K562 (cell line): ENCODE data around the gene MADD. TPM values are rescaled to one million over a fixed set of nuclear protein-coding genes. Genes with fewer than 3 reads are reported as not detected.

Experiments
- CAMTA2 ChIP-seq: fragments of 250-450 bp; sonication (Bioruptor Pico); conservative IDR thresholded peaks from 2 replicates; pipeline ENCODE4 v1.5.1; 2022
- CBFA2T2 ChIP-seq: fragments of 450-650 bp; conservative IDR thresholded peaks from 2 replicates; pipeline ENCODE4 v1.6.1; 2017; ENCODE audit warnings: mild to moderate bottlenecking
- CHD4 ChIP-seq: fragments of 200-600 bp; sonication (generic); IDR thresholded peaks from 3 replicates; pipeline ENCODE4 v1.6.1; 2012; ENCODE audit warnings: low read depth, mild to moderate bottlenecking, mixed read lengths, low read length, inconsistent platforms; ENCODE audit not compliant: insufficient read depth, insufficient replicate concordance, poor library complexity, severe bottlenecking
- E2F4 ChIP-seq: sonication (generic); formaldehyde crosslinking; IDR thresholded peaks from 2 replicates; pipeline ENCODE4 v1.8.0; 2022; ENCODE audit warnings: mild to moderate bottlenecking, low read depth, missing genetic modification reagents
- FUS ChIP-seq: fragments of 200-400 bp; formaldehyde crosslinking; optimal IDR thresholded peaks from 2 replicates; pipeline ENCODE3; 2017; ENCODE audit warnings: low read depth, low read length
- MCM3 ChIP-seq: fragments of 450-650 bp; IDR thresholded peaks from 2 replicates; pipeline ENCODE4 v1.6.1; 2016
- MLX ChIP-seq, 2 experiments: fragments of 450-650 bp in 1 of 2; sonication (generic) in 1 of 2; formaldehyde crosslinking; conservative IDR thresholded peaks; 2 replicates each; pipeline versions ENCODE4 v1.4.0 to v1.8.1; 2020 to 2022; ENCODE audit warnings: mild to moderate bottlenecking in 1 of 2, missing genetic modification reagents in 1 of 2
- POLR2A ChIP-seq: fragments of 450-650 bp; conservative IDR thresholded peaks from 2 replicates; pipeline ENCODE4 v1.6.1; 2016
- PYGO2 ChIP-seq: fragments of 450-650 bp; IDR thresholded peaks from 2 replicates; pipeline ENCODE4 v1.6.1; 2016; ENCODE audit warnings: mild to moderate bottlenecking, missing genetic modification characterization, moderate library complexity, missing compliant biosample characterization
- RAD21 ChIP-seq, 2 experiments: fragments of 250-450 bp in 1 of 2; fragments of 450-650 bp in 1 of 2; sonication (Bioruptor Pico) in 1 of 2; formaldehyde crosslinking in 1 of 2; IDR thresholded peaks in 1 of 2; conservative IDR thresholded peaks in 1 of 2; 2 replicates each; pipeline versions ENCODE4 v1.4.0 to v1.8.0; 2020 to 2022; ENCODE audit warnings: mild to moderate bottlenecking in 2 of 2, moderate library complexity in 1 of 2
- RFX7 ChIP-seq: fragments of 250-450 bp; sonication (Bioruptor Pico); IDR thresholded peaks from 2 replicates; pipeline ENCODE4 v1.5.1; 2021; ENCODE audit warnings: mild to moderate bottlenecking
- SFPQ ChIP-seq: fragments of 200-400 bp; formaldehyde crosslinking; IDR thresholded peaks from 2 replicates; pipeline ENCODE4 v1.6.1; 2017; ENCODE audit warnings: mild to moderate bottlenecking, low read depth, low read length, moderate library complexity
- TRIM28 ChIP-seq: fragments of 450-650 bp; IDR thresholded peaks from 2 replicates; pipeline ENCODE4 v1.6.1; 2017
- U2AF2 ChIP-seq: fragments of 200-400 bp; formaldehyde crosslinking; optimal IDR thresholded peaks from 2 replicates; pipeline ENCODE3; 2017; ENCODE audit warnings: low read depth, mild to moderate bottlenecking, low read length
- ZNF175 ChIP-seq: fragments of 200-800 bp; sonication (Bioruptor generic); IDR thresholded peaks from 2 replicates; pipeline ENCODE4 v1.6.1; 2016; ENCODE audit warnings: low read depth, mild to moderate bottlenecking, missing genetic modification characterization, missing compliant biosample characterization
- ZNF79 ChIP-seq: fragments of 250-450 bp; sonication (Bioruptor Pico); IDR thresholded peaks from 2 replicates; pipeline ENCODE4 v1.4.0; 2020; ENCODE audit warnings: low read depth, mild to moderate bottlenecking, moderate library complexity
- polyA plus RNA-seq, 8 experiments: library from polyadenylated mRNA; depleted of rRNA in 4 of 8; stranded (reverse) in 5 of 8; unstranded in 3 of 8; fragments of >200 nt; fragmentation: Nextera tagmentation in 2 of 8; fragmentation: Illumina TruSeq in 1 of 8; extraction: Ambion mirVana in 2 of 8; extraction: Trizol in 1 of 8; gene quantifications; 2 replicates each; pipeline versions ENCODE4 v1.2.1 to v1.2.3, GENCODE V29; 2011 to 2014; ENCODE audit warnings: inconsistent platforms in 1 of 8, missing spikeins in 1 of 8
- total RNA-seq, 7 experiments: library from RNA; depleted of rRNA in 6 of 7; stranded (reverse); fragments of >200 nt in 6 of 7; fragmentation: Illumina TruSeq in 2 of 7; extraction: Trizol in 2 of 7; gene quantifications; 2 replicates each; pipeline versions ENCODE4 v1.2.1 to v1.2.3, GENCODE V29; 2011 to 2021; ENCODE audit warnings: low replicate concordance in 1 of 7
- TF ChIP-seq, protein P1 (sequence below): fragments of 250-450 bp; sonication (Bioruptor Pico); IDR thresholded peaks from 2 replicates; pipeline ENCODE4 v1.9.0; 2021; ENCODE audit warnings: mild to moderate bottlenecking
- TF ChIP-seq, protein P2 (sequence below): fragments of 450-650 bp; formaldehyde crosslinking; IDR thresholded peaks from 2 replicates; pipeline ENCODE4 v1.4.0; 2020; ENCODE audit warnings: mild to moderate bottlenecking

The MADD gene
- total and polyA plus RNA-seq, 9 of the 15 experiments (the other 6 are each of a cell fraction or from before 2014, with no cell fraction given): 0.68 to 57.6 (median 33.6) TPM

- TF ChIP-seq SFPQ (no peak), MLX (CRISPR knock-in tag; conservative IDR thresholded peaks at IDR 0.05) (no peak), RAD21 (CRISPR knock-in tag; conservative IDR thresholded peaks at IDR 0.05 in 1 of 2, IDR thresholded peaks at IDR 0.05 in 1 of 2) (peak in 1 of 2 experiments; percentile 31; a peak in 1 of 4 replicates), POLR2A (peak; percentile 82), MCM3 (no peak), PYGO2 (no peak), CBFA2T2 (no peak), RFX7 (CRISPR knock-in tag) (no peak), ZNF175 (CRISPR knock-in tag) (peak; percentile 87; the same call in 1 of the 2 replicates), TRIM28 (peak; percentile 73; the same call in 1 of the 2 replicates), FUS (no peak), CAMTA2 (CRISPR knock-in tag) (no peak), E2F4 (CRISPR knock-in tag) (0 out of 2 replicates have a peak, but pooled peaks have one; percentile 35), U2AF2 (no peak), ZNF79 (no peak), CHD4 (no peak)
- TF ChIP-seq, protein P1, sequence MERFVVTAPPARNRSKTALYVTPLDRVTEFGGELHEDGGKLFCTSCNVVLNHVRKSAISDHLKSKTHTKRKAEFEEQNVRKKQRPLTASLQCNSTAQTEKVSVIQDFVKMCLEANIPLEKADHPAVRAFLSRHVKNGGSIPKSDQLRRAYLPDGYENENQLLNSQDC (CRISPR knock-in tag): no peak
- TF ChIP-seq, protein P2, sequence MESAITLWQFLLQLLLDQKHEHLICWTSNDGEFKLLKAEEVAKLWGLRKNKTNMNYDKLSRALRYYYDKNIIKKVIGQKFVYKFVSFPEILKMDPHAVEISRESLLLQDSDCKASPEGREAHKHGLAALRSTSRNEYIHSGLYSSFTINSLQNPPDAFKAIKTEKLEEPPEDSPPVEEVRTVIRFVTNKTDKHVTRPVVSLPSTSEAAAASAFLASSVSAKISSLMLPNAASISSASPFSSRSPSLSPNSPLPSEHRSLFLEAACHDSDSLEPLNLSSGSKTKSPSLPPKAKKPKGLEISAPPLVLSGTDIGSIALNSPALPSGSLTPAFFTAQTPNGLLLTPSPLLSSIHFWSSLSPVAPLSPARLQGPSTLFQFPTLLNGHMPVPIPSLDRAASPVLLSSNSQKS (CRISPR knock-in tag): no peak
Observed at GRCh38 chr11:47269002-47269828, 718 bp upstream of the MADD start (continued).
